Activated naive CD4-positive, alpha-beta T cell (primary cell): ENCODE data around the gene FOXS1.
"Not testable (repeated sequence)": the region's sequence is repeated elsewhere in the genome, so short reads cannot be mapped to it uniquely, and the experiment has no call there.

Experiments used
- DNase-seq, 4 experiments: peaks; one replicate each; lab custom pipeline; 2025; lab: John Stamatoyannopoulos, UW

FOXS1 gene

DNA sequence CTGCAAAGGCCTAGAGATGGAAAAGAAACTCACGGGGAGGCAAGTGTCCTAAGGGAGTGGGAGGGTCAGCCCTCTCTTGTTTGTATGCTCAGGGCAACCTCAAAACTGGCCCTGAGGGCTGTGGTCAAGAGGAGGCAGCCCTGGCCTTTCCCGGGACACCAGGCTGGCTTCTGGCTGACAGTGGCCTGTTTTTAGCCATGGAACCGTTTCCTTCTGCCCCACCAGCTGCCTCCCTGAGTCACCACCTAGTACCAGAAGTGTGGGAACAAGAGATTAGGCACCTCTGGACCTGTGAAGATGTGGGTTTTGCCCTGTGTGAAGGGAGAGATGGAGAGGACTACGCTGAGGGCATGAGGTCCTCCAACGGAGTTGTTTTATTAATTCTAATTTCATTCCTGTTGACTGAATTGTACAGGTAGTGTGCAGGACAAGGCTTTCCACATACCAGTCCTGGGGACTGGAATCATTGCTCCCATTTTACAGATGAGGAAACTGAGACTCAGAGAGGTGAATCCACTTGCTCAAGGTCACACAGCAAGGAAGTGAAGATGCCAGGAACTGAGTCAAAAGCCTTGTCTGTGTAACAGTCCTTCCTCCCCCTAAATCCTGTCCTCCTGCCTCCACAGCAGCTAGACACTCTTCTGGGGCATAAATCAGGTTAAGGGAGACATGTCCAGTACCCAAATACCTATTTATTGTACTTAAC lies 5.5 kb downstream of the FOXS1 start:
- DNase-seq: no peak

DNA sequence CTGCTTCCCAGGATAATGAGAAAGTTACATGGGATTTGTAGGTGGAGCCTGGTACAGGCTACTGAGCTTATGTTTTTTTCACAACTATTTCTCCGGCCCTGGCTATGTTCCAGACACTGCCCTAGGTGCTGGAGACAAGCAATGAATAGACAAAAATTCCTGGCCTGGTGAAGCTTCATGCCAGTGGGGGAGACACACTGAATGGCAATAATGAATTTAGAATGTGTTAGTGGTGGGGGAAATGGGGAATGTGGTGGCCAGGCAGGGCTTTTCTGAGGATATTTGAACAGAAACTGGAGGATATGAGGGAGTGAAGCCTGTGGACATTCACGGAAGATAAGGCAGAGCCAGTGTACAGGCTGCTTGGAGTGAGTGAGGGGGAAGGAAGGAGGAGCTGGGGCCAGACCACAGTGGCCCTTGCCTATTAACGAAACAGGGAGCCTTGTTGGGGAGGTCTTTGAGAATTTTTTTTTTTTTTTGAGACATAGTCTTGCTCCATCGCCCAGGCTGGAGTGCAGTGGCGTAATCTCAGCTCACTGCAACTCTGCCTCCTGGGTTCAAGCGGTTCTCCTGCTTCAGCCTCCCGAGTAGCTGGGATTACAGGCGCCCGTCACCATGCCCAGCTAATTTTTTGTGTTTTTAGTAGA lies 6.6 kb downstream of the FOXS1 start:
- DNase-seq: no peak

DNA sequence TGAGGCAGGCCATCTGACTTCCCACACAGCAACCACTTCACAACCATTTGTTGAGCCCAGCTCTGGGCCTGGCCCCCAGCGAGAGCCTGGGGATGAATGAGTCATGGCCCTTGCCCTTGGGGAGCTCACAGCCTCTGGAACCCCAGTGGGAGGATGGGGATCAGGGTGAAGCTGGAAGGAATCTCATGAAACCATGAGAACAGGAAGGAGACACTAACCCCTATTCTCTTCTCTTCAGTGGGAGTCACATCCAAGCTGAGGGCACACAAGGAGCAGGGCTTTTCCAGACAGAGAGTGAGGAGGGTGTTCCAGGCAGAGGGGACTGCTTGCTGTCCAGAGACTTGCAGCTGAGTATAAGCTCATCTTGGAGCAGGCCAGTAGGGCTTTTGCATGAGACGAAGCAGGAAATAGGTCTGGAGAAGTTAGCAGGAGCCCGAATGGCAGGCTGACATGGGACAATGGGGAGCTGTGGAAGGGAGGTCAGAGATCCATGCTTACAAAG lies 7.5 kb downstream of the FOXS1 start:
- no peak for DNase-seq

DNA sequence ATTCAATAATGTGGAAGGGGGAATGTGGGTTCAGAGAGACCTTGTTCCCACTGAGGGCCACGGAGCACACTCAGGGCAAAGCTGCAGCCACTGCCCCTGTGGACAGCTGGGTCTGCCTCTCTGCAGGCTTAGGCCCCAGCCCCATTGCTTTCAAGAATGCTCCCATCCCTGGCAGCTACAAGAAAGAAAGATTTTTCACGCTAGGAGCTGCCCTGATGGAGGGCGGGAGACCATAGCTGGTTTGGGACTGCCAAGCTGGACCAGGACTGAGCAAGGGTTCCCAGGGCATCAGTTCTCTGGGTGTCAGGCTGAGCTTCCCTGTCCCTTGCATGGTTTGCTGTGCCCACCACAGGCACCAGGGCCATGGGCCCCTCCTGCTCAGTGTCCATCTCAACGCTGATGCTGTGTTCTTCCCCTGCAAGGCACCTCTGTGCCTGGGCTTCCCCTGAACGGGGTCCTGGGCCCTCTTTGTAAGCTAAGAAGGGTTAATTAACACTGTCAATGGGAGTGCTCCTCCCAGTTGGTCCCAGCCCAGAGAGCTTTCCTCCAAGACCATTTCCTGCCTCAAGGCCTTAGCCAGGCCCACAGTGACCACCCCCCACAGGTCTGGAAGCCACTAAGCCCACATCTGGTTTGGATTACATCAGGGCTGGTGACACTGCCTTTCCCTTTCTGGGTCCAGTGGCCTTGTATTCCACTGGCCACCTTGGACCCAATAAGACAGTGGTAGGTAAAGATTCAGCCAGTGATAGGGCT lies 8.4 kb downstream of the FOXS1 start:
- no peak for DNase-seq

DNA sequence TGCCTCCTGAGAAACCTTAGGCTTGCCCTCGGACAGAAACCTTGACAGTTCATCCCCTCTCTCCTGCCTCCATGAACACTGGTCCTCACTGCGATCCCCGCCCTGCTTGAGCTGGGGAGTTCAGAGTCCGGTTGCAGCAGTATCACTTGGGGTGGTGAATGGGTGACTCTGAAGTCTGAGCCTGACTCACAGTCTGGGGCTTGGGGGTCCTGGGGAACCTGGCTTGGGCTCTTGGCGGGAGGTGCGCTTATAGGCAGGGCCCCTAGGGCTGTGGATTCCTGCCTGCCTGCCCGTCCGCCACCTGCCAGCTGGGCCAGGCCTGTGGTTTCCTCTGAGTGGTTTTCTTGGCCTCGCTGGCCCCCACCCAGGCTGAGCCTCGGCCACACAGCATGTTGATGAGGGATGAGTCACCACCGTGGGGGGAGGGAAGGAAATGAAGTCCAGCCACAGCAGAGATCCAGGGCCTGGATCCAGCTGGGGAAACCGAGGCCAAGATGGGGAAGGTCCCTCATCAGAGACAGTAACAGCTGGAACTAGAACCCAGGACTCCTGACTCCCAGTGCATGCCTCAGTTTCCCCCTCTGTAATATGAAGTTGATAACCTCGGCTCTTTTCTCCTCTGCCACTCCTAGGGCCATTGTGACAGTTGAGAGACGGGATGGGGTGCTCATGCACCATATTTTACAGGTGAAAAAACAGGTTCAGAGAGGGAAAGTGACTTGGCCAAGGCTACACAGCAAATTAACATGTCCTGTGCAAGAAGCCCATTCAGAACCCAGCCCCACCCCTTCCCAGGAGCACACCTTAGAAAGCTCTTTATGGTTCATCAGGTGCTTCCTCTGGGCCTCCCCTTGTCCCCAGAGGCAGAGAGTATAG lies 9.2 kb downstream of the FOXS1 start:
- no peak for DNase-seq

DNA sequence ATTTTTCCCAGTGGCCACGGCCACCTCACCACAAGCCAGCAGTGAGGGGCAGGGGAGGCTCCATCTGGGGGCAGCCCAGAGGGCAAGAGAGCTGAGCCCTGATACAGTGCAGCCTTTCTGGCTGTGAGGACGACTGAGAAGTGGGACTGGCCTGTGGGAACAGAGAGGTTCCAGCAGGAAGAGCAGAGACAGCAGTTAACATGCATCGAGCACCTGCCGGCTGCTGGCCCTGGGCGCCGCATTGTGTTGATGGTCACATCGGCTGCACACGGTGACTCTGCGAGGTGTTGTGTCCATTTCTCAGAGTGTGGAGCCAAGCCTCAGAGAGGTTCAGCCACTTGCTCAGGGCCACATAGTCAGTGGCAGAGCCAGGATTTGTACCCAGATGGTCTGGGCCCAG lies 9.8 kb downstream of the FOXS1 start:
- DNase-seq: no peak

DNA sequence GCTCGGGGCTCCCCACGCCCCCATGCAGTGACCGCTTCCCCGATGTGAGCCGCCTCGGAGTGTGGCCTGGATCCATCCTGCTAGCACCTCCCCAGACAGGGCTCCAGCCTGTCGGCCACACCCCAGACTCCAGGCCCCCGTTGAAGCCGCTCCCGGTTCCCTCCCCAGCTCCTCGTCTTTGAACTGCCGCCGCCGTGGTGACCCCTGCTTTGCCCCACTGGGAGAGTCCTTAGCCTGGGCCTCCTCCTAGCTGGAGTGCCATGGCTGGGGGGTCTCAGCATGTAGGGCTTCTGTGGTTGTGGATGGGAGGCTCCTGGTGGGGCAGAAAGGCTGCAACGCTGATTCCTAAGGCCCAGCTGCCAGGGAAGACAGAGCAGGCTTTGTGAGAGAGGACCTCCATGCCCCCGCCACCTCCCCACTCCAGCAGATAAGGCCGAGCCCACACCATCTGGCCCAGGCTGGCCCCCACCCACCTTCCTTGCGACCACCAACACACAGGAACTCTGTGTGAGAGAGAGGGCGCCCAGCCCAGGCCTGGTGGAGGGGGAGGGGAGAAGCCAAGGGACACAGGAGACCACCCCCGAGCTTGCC lies 11.4 kb downstream of the FOXS1 start:
- no peak for DNase-seq

DNA sequence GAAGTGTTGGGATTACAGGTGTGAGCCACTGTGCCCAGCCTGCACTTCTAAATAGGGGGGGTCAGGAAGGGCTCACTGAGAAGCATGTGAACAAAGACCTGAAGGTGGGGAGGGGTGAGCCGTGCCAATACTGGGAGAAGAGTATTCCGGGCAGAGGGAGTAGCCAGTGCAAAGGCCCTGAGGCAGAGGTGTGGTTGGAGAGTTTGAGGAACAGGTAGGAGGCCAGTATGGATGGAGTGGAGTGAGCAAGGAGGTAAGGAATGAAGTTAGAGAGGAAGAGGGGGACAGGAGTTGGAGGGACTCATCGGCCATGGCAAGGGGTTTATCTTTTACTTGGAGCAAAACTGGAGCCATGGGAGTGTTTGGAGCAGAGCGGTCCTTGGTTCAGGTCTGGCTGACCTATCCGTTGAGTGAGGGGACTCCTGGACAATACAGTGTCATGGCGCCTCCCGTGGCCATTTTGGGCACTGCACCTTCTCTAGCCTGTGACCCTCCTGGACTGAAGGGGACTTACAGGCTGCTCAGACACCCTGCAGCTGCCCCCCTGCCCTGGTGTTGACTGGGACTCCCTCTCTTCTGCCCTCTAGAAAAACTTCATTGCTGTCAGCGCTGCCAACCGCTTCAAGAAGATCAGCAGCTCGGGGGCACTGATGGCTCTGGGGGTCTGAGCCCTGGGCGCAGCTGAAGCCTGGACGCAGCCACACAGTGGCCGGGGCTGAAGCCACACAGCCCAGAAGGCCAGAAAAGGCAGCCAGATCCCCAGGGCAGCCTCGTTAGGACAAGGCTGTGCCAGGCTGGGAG lies 12.1 kb downstream of the FOXS1 start:
- DNase-seq: peak; percentile 21 to 49 (median 34)

DNA sequence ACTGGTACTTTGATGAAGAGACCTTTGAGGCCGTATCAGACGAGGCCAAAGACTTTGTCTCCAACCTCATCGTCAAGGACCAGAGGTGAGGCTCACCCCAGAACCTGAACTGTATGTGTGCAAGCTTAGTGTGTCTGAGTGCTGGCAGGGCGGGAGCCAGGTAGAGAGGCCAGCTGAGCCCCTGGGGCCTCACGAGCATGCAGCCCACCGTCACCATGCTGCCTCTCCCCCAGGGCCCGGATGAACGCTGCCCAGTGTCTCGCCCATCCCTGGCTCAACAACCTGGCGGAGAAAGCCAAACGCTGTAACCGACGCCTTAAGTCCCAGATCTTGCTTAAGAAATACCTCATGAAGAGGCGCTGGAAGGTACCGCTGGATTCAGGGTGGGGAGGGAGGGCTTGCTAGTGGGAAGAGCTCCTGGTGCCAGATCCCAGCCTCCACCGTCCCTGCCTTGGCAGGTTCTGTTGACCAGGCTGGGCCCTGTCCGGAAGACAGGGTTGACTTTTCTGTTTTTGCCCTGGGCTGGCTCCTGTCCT lies 13.6 kb downstream of the FOXS1 start:
- no peak for DNase-seq

DNA sequence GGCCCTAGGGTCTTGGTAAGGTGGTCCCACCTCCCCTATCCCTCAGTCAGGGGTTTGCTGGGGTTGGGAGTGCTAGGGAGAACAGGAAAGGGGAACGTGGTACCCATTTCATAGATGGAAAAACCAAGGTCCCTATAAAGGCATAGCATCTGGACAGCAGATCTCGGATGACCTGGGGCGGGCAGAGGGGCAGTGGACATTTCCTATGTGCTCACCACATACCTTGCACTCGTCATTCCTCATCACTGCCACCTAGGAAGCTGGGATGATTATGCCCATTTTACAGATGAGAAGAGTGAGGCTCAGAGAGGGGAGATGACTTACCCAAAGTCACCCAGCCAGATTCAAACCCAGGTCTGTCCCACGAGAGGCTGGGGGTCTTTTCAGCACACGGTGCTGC lies 14.2 kb downstream of the FOXS1 start:
- DNase-seq: no peak

DNA sequence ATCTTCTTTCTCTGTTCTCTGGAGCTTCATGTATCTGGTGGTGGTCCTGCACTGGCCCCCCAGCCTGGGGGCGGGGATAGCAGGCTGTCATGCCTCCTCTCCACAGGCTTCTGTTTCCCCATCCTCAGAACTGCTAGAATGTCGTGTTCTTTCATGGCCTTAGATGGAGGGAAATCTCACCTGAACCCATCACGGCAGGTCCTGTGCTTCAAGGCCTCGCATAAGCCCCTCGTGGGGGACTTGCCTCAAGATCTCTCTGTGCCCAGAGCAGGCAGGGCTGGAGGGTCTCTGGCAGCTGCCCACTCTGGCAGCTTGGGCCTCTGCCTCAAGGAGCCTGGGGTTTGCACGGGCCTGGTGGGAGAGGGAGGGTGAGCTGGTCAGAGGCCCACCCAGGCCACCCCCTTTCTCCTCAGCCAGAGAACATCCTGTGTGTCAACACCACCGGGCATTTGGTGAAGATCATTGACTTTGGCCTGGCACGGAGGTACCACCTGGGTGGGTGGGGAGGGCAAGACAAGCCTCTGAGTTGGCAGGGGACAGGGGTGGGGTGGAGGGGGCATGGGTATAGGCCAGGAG lies 14.9 kb downstream of the FOXS1 start:
- no peak for DNase-seq

DNA sequence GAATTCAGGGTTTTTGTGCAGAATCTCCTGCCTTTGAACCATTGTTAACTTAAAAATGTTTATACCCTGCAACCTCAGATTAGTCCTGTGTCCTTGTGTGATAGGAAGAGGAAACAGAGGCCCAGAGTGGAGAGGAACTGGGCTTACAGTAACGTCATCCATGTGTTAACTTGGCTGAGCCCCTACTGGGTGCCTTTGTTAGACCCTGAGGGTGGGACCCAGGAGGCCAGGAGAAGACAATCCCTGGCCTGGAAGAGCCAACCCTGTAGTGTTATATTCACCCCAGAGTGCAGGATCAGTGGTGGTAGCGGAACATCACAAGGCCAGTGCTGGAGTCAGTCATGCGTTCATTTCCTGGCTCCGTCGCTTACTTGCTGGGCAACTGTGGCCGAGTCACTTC lies 15.7 kb downstream of the FOXS1 start:
- DNase-seq: no peak

DNA sequence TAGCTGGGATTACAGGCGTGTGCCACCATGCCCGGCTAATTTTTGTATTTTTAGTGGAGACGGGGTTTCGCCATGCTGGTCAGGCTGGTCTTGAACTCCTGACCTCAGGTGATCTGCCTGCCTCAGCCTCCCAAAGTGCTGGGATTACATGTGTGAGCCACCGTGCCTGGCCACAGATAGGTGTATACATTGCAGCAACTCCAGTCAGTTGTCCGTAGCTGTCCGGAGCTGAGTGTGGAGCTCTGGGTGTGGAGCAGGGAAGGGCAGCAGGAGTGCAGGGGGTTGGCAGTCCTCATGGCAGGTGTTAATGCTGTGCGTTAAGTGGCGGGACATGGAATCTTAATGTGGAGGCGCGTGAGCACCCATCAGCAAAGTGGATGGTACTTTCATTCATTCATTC lies 17.4 kb downstream of the FOXS1 start:
- DNase-seq: not testable (repeated sequence)

DNA sequence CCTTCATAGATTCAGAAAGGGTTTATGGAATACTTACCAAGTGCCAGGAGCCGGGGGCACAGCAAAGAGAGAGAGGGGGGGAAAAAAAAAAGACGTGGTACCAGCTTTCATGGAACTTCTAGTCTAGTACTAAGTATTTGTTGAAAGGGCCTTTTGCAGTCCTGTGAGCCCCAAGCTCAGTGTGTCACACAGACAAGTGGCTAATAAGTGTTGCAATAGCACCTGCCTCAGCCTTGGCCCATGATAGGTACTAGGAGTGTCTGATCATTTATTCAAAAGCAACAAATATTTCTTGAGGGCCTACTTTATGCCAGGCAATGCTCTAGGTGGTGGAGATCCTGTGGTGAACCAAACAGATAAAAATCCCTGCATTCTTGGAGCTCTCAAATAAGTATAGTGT lies 18.3 kb downstream of the FOXS1 start:
- no peak for DNase-seq

DNA sequence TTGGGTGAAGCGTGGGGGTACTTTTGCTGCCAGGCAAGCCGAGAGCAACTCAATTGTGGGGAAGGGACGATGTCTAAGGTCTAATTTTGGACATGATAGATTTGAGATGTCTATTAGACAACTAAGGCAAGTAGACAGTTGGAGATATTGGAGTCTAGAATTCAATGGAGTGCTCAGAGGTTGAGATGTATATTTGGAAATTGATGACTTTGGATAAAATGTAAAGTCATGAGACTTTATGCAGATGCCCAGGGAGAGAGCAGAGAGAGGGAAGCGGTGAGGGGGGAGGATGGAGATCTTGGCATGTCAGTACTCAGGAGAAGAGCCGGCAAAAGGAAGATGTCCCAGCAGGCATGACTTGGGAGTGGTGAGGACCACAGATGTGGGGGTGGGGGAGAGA lies 19.3 kb downstream of the FOXS1 start:
- DNase-seq: no peak

DNA sequence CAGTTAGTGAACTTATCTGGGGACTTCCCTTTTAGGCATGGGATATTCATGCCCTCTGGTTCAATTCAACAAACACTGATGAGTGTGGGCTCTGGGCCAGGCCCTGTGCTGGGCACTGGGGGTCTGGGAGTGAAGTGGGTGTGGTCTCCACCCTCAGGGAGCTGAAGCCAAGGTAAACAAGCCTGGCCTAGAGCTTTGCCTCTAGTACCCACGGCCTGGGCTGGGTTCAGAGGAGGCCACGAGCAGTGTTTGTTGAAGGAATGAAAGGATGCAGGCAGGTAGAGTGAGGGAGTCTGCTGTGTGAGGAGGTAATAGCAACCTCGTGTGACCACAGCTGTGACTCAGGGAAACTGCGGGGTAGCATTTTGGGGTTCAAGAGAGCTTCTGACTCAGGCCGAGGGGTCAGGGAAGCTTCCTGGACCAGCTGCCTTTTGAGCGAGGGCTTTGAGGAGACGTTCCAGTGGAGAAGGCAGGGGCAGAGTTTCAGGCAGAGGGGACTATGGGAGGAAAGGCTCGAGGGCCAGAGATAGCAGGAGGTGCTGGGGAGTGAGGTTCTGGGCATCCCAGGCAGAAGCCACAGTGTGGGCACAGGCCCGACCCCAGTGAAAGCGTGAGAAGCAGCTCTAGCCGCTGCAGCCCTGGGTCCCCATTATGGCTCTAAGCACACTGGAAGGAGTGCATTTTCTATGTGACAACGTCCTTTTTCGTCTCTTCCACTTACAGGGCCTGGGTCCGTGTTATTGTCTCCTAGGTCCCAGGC lies 20.7 kb downstream of the FOXS1 start:
- no peak for DNase-seq

DNA sequence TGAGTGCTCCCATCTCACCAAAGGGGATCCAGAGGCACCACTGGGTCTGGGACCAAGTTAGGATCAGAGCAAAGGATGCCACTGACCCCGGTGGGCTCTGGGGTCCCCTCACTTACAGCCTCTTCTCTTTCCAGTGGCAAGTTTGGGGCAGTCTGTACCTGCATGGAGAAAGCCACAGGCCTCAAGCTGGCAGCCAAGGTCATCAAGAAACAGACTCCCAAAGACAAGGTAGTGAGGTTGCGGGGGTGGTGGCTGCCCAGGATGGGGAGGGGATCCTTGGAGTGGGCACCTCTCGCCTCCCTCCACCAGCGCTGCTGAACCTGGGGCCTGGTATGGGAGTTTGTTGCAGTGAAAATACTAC lies 21.3 kb downstream of the FOXS1 start:
- DNase-seq: no peak

DNA sequence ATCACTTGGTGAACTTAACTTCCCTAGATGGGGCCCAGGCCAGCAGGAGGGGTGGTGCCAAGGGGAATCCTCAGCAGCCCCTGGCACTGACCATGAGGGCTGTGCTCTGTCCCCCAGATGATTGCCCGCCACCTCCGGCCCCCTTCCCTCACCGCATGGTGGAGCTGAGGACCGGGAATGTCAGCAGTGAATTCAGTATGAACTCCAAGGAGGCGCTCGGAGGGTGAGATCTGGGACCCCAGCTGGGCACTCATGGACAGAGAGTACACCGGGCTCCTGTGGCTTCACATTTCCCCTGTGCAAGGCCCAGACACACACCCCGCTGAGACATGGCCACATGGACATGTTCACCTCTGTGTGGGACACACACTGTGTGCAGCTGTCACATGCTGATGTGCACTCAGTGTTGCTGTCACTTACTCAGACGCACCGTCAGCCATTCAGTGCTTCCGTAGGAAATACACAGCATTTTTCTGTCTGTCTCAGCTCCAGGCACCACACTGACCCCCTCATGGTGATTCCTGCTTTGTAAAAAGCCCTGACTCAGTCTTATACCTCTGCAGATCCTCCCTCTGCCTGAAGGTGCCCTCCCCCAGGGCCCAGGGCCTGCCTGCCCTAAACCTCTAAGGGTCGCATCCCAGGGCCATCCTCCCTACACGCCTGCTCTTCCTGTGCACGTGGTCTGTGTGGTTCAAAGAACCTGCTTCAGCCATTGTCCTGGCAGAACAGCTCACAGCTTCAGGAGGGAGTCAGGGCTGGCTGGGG lies 21.9 kb downstream of the FOXS1 start:
- DNase-seq: no peak
